Islet precursor cell (in vitro differentiated cells): Measurements from ENCODE around the gene SGSM1.
"Not testable (repeated sequence)": the region's sequence is repeated elsewhere in the genome, so short reads cannot be mapped to it uniquely, and the experiment has no call there.

Experiments used
- DNase-seq: peaks from one replicate; pipeline ENCODE4 v3.0.0-alpha.2; 2018

SGSM1 gene

DNA sequence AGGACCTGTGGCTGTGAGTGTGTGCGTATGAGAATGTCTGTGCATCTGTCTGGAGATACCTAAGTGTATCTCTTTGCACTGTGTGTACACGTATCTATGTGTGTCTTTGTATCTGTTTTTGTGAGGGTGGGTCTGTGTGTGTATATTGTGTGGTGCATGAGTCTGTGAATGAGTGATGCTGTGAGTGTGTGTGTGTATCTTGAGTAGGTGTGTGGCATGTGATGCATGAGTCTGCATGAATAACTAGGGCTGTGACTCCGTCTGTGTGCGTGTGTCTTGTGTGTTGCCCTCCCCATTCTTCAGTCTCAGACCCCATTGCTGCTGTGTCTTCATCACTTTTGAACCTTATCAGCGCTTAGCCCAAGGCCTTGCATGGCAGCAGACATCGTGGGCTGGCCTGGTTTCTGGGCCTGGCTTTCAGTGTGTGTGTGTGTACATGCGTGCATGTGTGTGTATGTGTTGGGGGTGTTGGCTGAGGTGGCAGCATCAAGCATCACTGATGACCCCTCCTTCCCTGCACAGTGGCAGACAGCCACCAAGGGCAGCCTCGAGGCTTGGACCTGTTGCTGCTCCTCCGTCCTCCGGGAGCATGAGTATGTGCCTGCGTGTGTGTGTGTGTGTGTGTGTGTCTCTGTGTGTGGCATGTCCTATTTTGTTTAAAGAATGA is 1.4 kb downstream of the SGSM1 start:
- DNase-seq: peak; percentile 69

- no peak for DNase-seq
Observed at GRCh38 chr22:24809331-24809730, 3.3 kb downstream of the SGSM1 start.

DNA sequence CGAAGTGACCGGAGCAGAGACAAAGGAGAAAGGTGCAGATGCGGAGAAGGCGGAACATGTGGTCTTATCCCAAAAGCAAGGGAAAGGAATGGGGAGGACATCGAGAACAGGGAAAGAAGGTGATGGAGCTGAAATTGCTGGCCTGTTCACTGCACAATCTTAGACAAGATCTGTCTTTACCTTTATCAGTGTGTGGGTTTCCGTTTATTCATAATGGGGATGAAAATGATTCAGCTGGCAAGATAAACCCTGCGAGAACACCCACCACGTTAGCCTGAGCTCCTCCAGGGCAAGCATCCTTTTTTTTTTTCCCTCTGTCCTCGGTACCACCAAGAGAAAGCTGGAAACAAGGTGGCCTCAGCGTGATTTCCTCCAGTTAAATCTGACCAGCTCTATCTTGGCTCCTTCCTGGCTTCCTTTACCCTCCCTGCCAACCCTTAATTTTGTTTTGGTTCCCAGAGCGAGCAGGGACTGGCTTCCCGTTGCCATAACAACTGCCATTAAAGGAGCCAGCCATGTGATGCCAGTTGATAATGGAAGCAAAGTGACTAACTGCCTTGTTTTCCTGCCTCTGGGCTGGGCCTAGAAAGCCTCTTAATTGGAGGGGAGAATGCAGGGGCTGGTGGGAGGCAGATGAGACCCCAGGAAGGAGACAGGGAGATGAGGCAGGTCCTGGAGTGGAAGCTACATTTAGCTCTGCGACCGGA is 4.2 kb downstream of the SGSM1 start:
- DNase-seq: peak; percentile 80

GRCh38 chr22:24812950-24813775 is 7.2 kb downstream of the SGSM1 start:
- DNase-seq: no peak

GRCh38 chr22:24813861-24814770 is 8.1 kb downstream of the SGSM1 start:
- DNase-seq: no peak

DNA sequence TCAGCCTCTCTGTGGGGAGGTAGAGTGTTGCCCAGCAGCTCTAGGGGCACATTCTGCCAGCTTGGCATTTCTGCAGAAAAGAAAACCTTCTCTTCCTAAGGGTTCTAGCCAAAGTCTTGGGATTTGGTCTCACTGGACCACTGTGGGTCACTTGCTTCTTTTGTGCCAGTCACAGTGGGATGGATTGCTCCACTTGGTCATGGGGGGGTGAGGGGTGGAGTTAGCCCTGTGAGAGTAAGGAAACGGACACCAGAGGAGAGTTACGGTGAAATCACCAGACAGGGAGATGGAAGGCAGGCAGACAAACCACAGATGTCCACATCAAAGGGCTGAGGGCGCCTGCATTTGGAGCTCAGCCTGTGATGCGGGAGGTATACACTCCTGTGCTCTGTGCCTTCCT is 10.8 kb downstream of the SGSM1 start:
- DNase-seq: peak; percentile 77

DNA sequence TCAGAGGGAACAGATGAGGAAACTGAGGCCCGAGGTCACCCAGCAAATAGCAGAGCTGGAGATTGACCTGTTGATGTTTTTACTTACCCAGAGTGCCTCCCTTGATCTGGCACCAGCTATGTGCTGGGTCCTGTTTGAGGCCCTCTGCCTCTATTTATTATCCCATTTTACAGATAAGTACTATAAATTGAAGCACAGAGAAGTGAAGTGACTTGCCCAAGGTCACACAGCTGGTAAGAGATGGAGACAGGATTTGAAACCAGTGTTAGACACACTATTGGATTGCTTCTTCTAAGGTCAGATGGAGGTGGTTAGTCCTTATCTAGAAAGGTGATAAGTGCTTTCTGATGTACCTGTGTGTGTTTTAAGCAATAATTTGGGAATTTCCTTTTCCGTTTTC is 13.5 kb downstream of the SGSM1 start:
- DNase-seq: no peak

- peak; percentile 44 for DNase-seq
Observed at GRCh38 chr22:24819911-24820461, 14.0 kb downstream of the SGSM1 start.

DNA sequence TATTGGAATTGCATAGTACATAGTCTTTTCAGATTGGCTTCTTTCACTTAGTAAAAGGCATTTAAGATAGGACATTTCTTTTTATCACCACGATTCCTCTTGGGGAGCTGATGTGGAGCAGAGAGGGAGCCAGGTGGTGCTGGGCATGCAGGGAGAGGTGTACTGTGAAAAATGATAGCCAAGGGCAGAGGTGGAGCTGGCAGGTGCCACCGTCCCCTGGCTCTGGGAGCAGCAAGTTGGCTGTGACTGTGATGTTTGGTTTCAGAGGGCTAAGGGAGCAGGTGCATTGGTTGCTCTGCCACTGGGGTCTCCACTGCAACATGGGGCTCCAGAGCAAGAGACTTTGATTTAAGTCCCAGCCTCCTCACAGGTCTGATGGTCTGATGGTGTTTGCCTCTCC is 16.5 kb downstream of the SGSM1 start:
- no peak for DNase-seq

DNA sequence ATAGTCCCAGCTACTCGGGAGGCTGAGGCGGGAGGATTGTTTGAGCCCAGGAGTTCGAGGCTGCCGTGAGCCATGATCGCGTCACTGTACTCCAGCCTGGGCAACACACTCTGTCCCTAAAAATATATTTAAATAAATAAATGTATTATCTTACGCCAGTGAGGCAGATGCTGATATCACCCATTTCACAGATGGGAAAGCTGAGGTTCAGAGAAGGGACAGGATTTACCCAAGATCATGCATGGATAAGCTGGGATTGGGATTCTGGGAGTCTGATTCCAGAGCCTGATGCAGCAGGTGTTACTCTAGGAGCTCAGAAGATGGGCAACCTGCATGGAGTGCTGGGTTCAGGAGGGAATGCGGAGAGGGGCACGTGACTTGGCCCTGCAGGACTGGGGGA is 17.8 kb downstream of the SGSM1 start:
- no peak for DNase-seq

GRCh38 chr22:24824250-24824649 is 18.2 kb downstream of the SGSM1 start:
- DNase-seq: no peak

DNA sequence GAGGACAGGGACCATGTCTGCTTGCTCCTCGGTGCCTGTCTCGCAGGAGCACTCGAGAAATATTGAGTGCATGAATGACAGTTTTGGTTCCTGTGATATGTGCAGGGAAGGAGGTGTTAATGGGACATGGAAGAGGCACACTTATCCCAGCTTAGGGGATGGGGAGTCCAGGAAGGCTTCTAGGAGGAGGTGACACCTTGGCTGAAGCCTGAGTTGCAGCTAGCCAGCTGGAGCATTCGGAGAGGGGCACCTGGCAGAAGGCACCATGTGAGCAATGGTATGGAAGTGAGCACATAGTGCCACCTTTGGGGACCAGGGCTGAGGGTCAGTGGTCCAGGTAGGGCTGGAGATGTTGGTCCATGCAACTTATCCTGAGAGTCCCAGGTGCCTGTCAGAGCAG is 18.9 kb downstream of the SGSM1 start:
- DNase-seq: no peak

DNA sequence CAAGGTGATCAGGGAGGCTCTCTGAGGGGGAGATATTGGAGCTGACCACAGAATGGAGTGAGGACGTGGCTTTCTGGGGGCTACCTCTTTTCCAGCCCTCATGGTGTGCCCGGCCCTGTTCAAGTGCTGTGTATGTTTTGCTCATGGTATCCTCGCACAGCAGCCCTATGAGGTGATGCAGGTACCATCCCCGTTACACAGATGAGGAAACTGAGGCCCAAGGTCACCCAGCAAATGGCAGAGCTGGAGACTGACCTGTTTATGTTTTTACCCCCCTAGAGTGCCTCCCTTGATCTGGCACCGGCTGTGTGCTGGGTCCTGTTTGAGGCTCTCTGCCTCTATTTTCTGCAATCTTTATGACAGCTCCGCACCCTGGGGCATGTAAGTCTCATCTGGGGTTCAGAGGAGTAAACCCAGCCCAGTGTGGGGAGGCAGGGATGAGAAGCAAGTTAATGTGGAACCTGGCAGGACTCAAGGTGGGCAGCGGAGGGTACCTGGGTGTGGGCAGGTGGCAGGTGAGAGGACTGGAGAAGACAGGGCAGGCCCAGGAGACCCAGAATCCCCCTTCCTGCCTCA is 20.8 kb downstream of the SGSM1 start:
- peak; percentile 38 for DNase-seq

DNA sequence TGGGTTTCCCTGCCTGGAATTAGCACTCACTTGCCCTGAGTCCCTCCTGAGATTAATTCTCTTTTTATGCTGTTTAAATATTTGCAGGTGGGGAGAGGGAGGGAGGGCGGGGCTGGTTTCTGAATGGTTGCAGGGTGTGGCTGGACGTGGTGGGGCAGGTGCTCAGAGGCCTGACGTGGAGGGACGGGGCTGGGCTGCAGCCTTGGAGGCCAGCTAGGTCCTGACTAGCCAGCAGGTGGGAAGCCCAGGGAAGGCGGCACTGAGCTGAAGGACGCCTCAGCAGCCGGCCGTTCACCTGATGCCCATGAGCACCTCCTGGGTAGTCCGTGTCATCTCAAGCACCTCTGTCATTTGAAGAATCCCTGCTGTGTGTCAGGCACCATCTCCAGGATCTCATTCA is 21.3 kb downstream of the SGSM1 start:
- DNase-seq: no peak

DNA sequence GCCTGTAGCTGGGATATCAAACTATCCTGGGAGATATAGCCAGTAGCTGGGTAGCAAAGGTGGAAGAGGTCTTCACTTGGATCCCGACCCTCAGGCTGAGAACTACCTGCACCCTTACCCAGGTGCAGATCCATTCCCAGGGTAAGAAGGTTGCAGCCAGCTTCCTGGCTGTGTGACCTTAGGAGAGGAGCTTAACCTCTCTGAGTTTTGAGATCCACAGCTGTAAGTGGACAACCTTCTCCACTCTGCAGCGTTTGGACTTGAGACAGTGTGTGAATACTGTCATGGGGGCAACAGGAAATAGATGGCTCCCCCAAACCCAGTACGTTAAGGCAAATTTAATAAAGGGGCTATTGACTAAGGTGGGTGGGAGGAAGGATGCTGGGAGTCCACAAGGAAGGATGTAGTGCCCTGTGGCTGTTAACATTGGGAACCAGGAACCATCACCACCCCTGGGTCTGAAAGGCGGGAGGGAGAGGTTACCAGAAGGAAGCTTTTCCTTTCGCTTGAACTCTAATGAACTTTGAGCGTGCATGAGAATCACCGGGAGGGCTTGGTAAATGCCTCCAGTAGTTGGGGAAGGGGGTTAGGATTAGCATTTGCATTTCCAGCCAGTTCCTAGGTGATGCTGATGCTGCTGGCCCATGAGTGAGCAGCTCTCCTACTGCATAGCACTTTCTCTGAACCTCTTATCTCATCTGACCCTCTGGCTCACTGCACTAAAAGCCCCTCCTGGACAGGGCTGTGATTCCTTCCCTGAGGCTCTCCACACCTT is 24.4 kb downstream of the SGSM1 start:
- no peak for DNase-seq

- peak; percentile 28 for DNase-seq
Observed at GRCh38 chr22:24831687-24832086, 25.7 kb downstream of the SGSM1 start.

- DNase-seq: peak; percentile 72
Observed at GRCh38 chr22:24833881-24834495, 28.0 kb downstream of the SGSM1 start.

DNA sequence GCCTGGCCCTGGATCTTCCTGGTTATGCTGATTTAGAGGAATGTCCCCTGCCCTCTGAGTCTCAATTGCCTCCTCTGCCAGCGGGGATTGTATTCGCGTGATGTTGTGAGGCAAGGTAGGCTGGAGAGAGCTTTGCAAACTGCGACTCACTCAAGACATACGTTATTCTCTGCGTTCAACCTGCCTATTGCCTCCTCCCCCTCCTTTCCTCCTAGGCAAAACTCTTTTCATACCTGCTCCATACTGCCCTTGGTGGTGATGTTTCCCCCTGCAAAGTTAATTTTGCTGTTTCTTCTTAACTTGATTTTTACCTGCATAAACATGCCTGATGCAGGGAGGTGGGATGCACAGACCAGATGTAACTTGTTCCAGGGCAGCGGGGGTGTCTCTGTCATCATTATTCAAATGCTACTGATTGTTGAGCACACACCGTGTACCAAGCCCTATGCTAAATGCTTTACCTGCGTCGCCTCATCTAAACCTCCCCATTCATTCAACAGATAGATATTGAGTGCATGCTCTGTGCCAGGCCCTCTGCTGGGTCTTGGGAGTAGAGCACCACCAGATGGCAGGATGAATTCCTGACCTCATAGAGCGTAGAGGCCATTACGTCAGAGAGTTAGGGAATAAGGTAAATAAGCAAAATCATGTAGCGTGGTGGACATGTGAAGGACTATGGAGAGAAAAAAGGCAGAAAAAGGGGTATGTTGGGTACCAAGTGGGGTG is 29.0 kb downstream of the SGSM1 start:
- DNase-seq: peak; percentile 64

GRCh38 chr22:24836282-24836681 is 30.3 kb downstream of the SGSM1 start:
- DNase-seq: no peak

- not testable (repeated sequence) for DNase-seq
Observed at GRCh38 chr22:24837517-24837916, 31.5 kb downstream of the SGSM1 start.
